Measurements from ENCODE around the gene EIPR1. TPM values are rescaled to one million over a fixed set of nuclear protein-coding genes. Genes with fewer than 3 reads are reported as not detected.

Gene EIPR1
- total and polyA plus RNA-seq, 2 of the 4 experiments (the other 2 are of a cell fraction): 46.5 to 67.4 TPM

DNA sequence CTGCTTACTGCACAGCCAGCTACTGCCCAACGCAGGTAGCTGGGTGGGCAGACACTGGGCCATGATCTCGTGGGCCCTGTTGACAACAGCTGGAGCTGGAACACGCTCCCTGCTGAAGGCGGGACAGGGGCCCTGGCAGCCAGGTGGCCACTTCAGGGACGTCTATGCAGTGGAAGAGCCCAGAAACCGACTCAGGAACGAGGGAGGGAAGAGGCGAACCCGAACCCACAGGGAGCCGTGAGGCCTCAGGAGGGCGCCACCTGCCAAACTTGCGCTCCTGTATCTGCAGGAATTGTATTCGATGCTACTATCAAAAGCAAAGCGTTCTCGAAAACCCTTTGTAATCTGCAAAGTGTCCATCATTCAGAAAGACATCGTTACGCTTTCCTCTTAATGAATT lies 198.4 kb downstream of the EIPR1 start:
- Histone ChIP-seq H2BK15ac (ENCODE audit: low read depth, low read length) (no peak overlapping the region), H3K36me3 (ENCODE audit: control insufficient read depth, insufficient read depth, low read length) (no peaks in the 10 kb centered on the region; the same call in 1 of the 2 replicates), H3K27ac (ENCODE audit: insufficient read depth, low read length) (no peak overlapping the region), H2BK20ac (ENCODE audit: low read depth, low read length) (no peak overlapping the region), H2AK5ac (ENCODE audit: low read depth, low read length) (no peak overlapping the region), H3K9me1 (ENCODE audit: insufficient read depth, low read length) (0 out of 2 replicates have a peak, but pooled peaks cover 3% of the 10 kb centered on the region), H3K9me3 (ENCODE audit: control insufficient read depth, insufficient read depth, low read length) (peaks cover 6% of the 10 kb centered on the region; the same call in 1 of the 2 replicates), H3K23ac (ENCODE audit: low read depth, low read length) (no peak overlapping the region), H2AFZ (replicated peaks; ENCODE audit: low read length, poor library complexity) (no peak overlapping the region), H3K79me1 (ENCODE audit: low read depth in 1 of 2, low read length in 2 of 2) (no peaks in the 10 kb centered on the region), H3K27me3 (ENCODE audit: control insufficient read depth, insufficient read depth, low read length) (no peaks in the 10 kb centered on the region), H4K91ac (ENCODE audit: insufficient read depth, low read depth, low read length) (no peak overlapping the region), H3K18ac (ENCODE audit: low read depth, low read length) (no peak overlapping the region), H2BK5ac (ENCODE audit: low read depth, low read length, poor library complexity, severe bottlenecking) (no peak overlapping the region), H3K4me2 (ENCODE audit: low read depth, low read length) (no peak overlapping the region), H3K9ac (ENCODE audit: low read depth, low read length) (no peak overlapping the region), H4K20me1 (ENCODE audit: insufficient read depth, low read length) (no peaks in the 10 kb centered on the region), H2AK9ac (replicated peaks; ENCODE audit: low read depth, low read length, poor library complexity) (no peak overlapping the region), H4K8ac (ENCODE audit: low read depth in 2 of 2, low read length in 2 of 2) (no peak overlapping the region), H3K14ac (replicated peaks; ENCODE audit: low read depth, low read length) (no peak overlapping the region), H3K4me3 (ENCODE audit: insufficient read depth, low read depth, low read length) (no peak overlapping the region), H3K4ac (ENCODE audit: low read depth, low read length) (no peak overlapping the region), H2BK120ac (ENCODE audit: low read depth, low read length) (no peak overlapping the region), H4K5ac (ENCODE audit: low read depth, low read length) (no peak overlapping the region), H3K4me1 (ENCODE audit: control insufficient read depth, insufficient read depth, low read length) (no peaks in the 10 kb centered on the region), H3K56ac (ENCODE audit: extremely low read depth, insufficient read depth, low read length) (no peak overlapping the region)
- dilution Hi-C loops (cut with HindIII; ENCODE audit: low sequenced_read_pairs, unreplicated experiment) (no loop called here), in situ Hi-C loops (cut with MboI; ENCODE audit: low sequenced_read_pairs) (no loop called here), intact Hi-C loops (cut with micrococcal nuclease) (no loop called here)
- TF ChIP-seq MAFK (IDR thresholded peaks at IDR 0.05; ENCODE audit: low read depth, low read length) (no peak), MAZ (IDR thresholded peaks at IDR 0.05; ENCODE audit: borderline replicate concordance, low read depth, low read length) (no peak), RAD21 (IDR thresholded peaks at IDR 0.05; ENCODE audit: low read length) (0 out of 2 replicates have a peak, but pooled peaks have one; percentile 4), RCOR1 (IDR thresholded peaks at IDR 0.05; ENCODE audit: insufficient replicate concordance, low read length) (no peak)
- TF ChIP-seq, protein P1, sequence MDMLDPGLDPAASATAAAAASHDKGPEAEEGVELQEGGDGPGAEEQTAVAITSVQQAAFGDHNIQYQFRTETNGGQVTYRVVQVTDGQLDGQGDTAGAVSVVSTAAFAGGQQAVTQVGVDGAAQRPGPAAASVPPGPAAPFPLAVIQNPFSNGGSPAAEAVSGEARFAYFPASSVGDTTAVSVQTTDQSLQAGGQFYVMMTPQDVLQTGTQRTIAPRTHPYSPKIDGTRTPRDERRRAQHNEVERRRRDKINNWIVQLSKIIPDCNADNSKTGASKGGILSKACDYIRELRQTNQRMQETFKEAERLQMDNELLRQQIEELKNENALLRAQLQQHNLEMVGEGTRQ (IDR thresholded peaks at IDR 0.05; ENCODE audit: low read depth, low read length): no peak
- WGBS, 2 experiments (ENCODE audit: extremely low coverage in 2 of 2, insufficient read length in 1 of 2): 73% methylated on average over 2 of the region's 17 CpGs; no CpG with 5 or more reads in 1 of the 2 experiments
- no TSS peak for BruUV-seq (replicated peaks)
- no peak for ATAC-seq (ENCODE audit: low read depth)
- ChIA-PET CTCF (no interaction called here), POLR2A (ENCODE audit: unreplicated experiment) (no interaction called here)
- DNase-seq: no peak

All from IMR-90 (cell line).